Mesenchymal stem cell (in vitro differentiated cells and primary cell): ENCODE results near the gene LRRC47.

Experiments used
- DNase-seq: peaks from one replicate; pipeline ENCODE4 v3.0.0-alpha.2; 2013
- H2AFZ ChIP-seq: one replicate; pipeline ENCODE4 v1.6.1; 2013; ENCODE audit warnings: low read depth, mild to moderate bottlenecking, control low read depth, inconsistent platforms, low read length, moderate library complexity
- H2AK5ac ChIP-seq: 2 replicates; pipeline ENCODE4 v1.6.1; 2013; ENCODE audit warnings: low read length, moderate library complexity, mild to moderate bottlenecking, inconsistent platforms; ENCODE audit not compliant: severe bottlenecking
- H2BK120ac ChIP-seq: one replicate; pipeline ENCODE4 v1.6.1; 2013; ENCODE audit warnings: low read depth, mild to moderate bottlenecking, inconsistent platforms, low read length, moderate library complexity
- H2BK12ac ChIP-seq, 2 experiments: one replicate each; pipeline ENCODE4 v1.6.1; 2013; ENCODE audit warnings: inconsistent platforms in 2 of 2, low read length in 2 of 2, mild to moderate bottlenecking in 2 of 2, moderate library complexity in 2 of 2, control low read depth in 1 of 2
- H2BK15ac ChIP-seq: one replicate; pipeline ENCODE4 v1.6.1; 2013; ENCODE audit warnings: mild to moderate bottlenecking, low read depth, inconsistent platforms; ENCODE audit not compliant: poor library complexity, severe bottlenecking
- H2BK5ac ChIP-seq: 2 replicates; pipeline ENCODE4 v1.6.1; 2013; ENCODE audit warnings: low read depth, mild to moderate bottlenecking, low read length, control low read depth, inconsistent platforms; ENCODE audit not compliant: poor library complexity, severe bottlenecking
- H3K14ac ChIP-seq, 2 experiments: one replicate each; pipeline ENCODE4 v1.6.1; 2013; ENCODE audit warnings: inconsistent platforms in 2 of 2, low read length in 2 of 2, control low read depth in 1 of 2, mild to moderate bottlenecking in 1 of 2, moderate library complexity in 1 of 2
- H3K18ac ChIP-seq, 2 experiments: one replicate each; pipeline ENCODE4 v1.6.1; 2013; ENCODE audit warnings: inconsistent platforms in 2 of 2, low read length in 2 of 2, control low read depth in 1 of 2, low read depth in 1 of 2, mild to moderate bottlenecking in 1 of 2
- H3K23ac ChIP-seq, 2 experiments: one replicate each; pipeline ENCODE4 v1.6.1; 2013; ENCODE audit warnings: inconsistent platforms in 2 of 2, low read length in 2 of 2, mild to moderate bottlenecking in 2 of 2, moderate library complexity in 2 of 2, control low read depth in 1 of 2
- H3K27ac ChIP-seq: 2 replicates; pipeline ENCODE4 v1.5.1; 2013; ENCODE audit warnings: mild to moderate bottlenecking, moderate library complexity, low read length, control low read depth, inconsistent platforms; ENCODE audit not compliant: poor library complexity, severe bottlenecking
- H3K27me3 ChIP-seq, 2 experiments: 2 replicates each; pipeline versions ENCODE4 v1.6.1 to v1.7.0; 2013; ENCODE audit warnings: low read length in 2 of 2, mild to moderate bottlenecking in 2 of 2, moderate library complexity in 2 of 2, control low read depth in 1 of 2, inconsistent platforms in 1 of 2; ENCODE audit not compliant: control insufficient read depth in 1 of 2, insufficient read depth in 1 of 2
- H3K36me3 ChIP-seq, 2 experiments: 2 replicates each; pipeline versions ENCODE4 v1.6.1 to v1.7.0; 2013; ENCODE audit warnings: low read length in 2 of 2, control low read depth in 1 of 2, inconsistent platforms in 1 of 2, low read depth in 1 of 2, mild to moderate bottlenecking in 1 of 2; ENCODE audit not compliant: insufficient read depth in 2 of 2, control insufficient read depth in 1 of 2
- H3K4ac ChIP-seq, 2 experiments: one replicate each; pipeline ENCODE4 v1.6.1; 2013; ENCODE audit warnings: inconsistent platforms in 2 of 2, low read length in 2 of 2, mild to moderate bottlenecking in 2 of 2, moderate library complexity in 2 of 2, control low read depth in 1 of 2, low read depth in 1 of 2
- H3K4me1 ChIP-seq: 2 replicates; pipeline ENCODE4 v1.6.1; 2013; ENCODE audit warnings: low read depth, low read length, control low read depth; ENCODE audit not compliant: control insufficient read depth, insufficient read depth
- H3K4me2 ChIP-seq: 2 replicates; pipeline ENCODE4 v1.6.1; 2013; ENCODE audit warnings: low read length, mild to moderate bottlenecking, inconsistent platforms; ENCODE audit not compliant: poor library complexity, severe bottlenecking
- H3K4me3 ChIP-seq, 2 experiments: 2 replicates each; pipeline versions ENCODE4 v1.5.1 to v1.7.0; 2013; ENCODE audit warnings: low read length in 2 of 2, mild to moderate bottlenecking in 2 of 2, control low read depth in 1 of 2, low read depth in 1 of 2; ENCODE audit not compliant: insufficient read depth in 1 of 2
- H3K79me1 ChIP-seq: replicated peaks from 2 replicates; pipeline ENCODE4 v1.6.1; 2013; ENCODE audit warnings: mild to moderate bottlenecking, control low read depth, low read length, inconsistent platforms; ENCODE audit not compliant: poor library complexity, severe bottlenecking
- H3K9ac ChIP-seq: 2 replicates; pipeline ENCODE4 v1.7.0; 2013; ENCODE audit warnings: mild to moderate bottlenecking, low read length, moderate library complexity
- H3K9me3 ChIP-seq: 2 replicates; pipeline ENCODE4 v1.7.0; 2013; ENCODE audit warnings: mild to moderate bottlenecking, low read length; ENCODE audit not compliant: control insufficient read depth
- H4K8ac ChIP-seq: one replicate; pipeline ENCODE4 v1.6.1; 2013; ENCODE audit warnings: inconsistent platforms, mild to moderate bottlenecking, low read length, moderate library complexity
- H4K91ac ChIP-seq: one replicate; pipeline ENCODE4 v1.6.1; 2013; ENCODE audit warnings: mild to moderate bottlenecking, low read length, inconsistent platforms
- WGBS: methylation state at CpG from one replicate; pipeline ENCODE4 v1.1.7; 2013; ENCODE audit warnings: mixed read lengths; 5-methylcytosine and 5-hydroxymethylcytosine counted together

Gene LRRC47

DNA sequence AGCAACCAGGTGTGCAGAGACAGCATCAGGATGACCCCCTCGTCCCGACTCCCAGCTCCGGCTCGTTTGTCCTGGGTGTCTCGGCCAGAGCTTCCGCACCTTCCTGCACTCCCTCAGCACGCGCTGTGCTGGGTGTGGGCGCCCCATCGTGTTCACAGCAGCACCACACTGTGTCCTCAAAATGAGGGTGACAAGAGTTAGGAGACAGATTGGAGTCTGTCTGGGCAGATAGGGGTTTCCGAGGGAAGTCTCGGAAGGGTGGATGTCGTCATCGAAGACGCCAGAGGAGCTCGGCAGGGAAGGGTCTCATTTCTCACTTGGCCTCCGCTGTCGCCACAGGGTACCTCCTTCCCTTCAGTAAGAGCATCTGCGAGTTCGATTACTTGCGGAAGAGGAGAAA, 39.9 kb downstream of the LRRC47 start:
- Histone ChIP-seq H3K4me2 (no peak overlapping the region), H2AK5ac (no peak overlapping the region), H3K36me3 (no peaks in the 10 kb centered on the region), H2BK120ac (no peak overlapping the region), H3K18ac (no peak overlapping the region), H3K27ac (no peak overlapping the region), H3K4ac (no peak overlapping the region), H2BK5ac (no peak overlapping the region), H3K9me3 (peaks cover 7% of the 10 kb centered on the region), H4K91ac (no peak overlapping the region), H4K8ac (peak overlapping the region; percentile 29), H3K23ac (no peak overlapping the region), H2AFZ (no peak overlapping the region), H2BK12ac (no peak overlapping the region), H2BK15ac (no peak overlapping the region), H3K4me1 (no peaks in the 10 kb centered on the region), H3K9ac (no peak overlapping the region), H3K4me3 (no peak overlapping the region), H3K79me1 (no peaks in the 10 kb centered on the region), H3K14ac (no peak overlapping the region), H3K27me3 (peaks cover 35 to 63% of the 10 kb centered on the region in 2 experiments)
- no peak for DNase-seq
- WGBS, result 90% methylated on average over 21 of the region's 21 CpGs

DNA sequence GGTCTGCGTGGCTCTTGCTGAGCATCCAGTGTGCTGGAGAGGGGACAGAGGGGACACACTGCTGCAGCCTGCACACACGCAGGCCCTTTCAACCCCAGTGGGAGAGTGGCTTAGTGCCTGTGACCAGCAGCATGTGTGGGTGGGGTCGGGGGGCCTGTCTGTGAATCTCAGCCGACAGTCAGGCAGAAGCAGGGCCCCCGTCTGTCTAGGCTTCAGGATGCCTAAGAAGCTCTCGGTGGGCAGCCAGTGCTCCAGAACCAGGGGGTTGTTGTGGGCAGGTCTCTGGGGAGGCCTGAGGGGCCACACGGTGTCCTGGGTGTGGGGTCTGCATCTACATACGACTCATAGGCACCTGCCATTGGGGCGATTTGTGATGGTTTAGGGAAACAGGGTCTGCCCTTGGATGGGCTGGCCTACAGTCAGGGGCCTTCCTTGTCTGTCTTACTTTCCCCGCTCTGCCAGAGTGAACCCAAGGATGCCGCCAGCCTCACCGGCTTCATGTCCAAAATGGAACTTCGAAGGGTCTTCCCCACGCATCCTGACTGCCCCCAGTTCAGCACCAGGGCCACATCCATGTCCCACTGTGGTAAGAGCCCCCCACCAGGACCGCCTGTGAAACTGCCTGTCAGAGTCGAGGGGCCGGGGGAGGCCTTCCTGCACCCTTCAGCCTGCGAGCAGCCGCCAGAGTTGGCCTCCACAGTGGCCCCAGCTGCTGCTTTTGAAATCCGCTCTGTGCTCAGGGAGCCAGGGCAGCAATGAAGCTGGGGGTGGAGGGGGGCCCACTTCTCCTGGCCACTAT, 42.4 kb downstream of the LRRC47 start:
- no peak overlapping the region for H4K91ac ChIP-seq
- H3K9ac ChIP-seq, result no peak overlapping the region
- peaks cover 44 to 61% of the 10 kb centered on the region in 2 experiments for H3K27me3 ChIP-seq
- no peak overlapping the region for H2BK5ac ChIP-seq
- H2BK12ac ChIP-seq, result no peak overlapping the region
- H3K14ac ChIP-seq, result no peak overlapping the region
- H2BK120ac ChIP-seq, result no peak overlapping the region
- no peaks in the 10 kb centered on the region for H3K4me1 ChIP-seq
- no peak overlapping the region for H2AK5ac ChIP-seq
- H3K4me2 ChIP-seq, result no peak overlapping the region
- no peaks in the 10 kb centered on the region for H3K79me1 ChIP-seq
- no peaks in the 10 kb centered on the region for H3K9me3 ChIP-seq
- no peak overlapping the region for H3K27ac ChIP-seq
- H3K18ac ChIP-seq, result no peak overlapping the region
- H3K4me3 ChIP-seq, result no peak overlapping the region
- no peak overlapping the region for H3K4ac ChIP-seq
- no peak overlapping the region for H2AFZ ChIP-seq
- no peak for DNase-seq
- WGBS, result 86% methylated on average over 19 of the region's 20 CpGs
- H2BK15ac ChIP-seq, result no peak overlapping the region
- no peaks in the 10 kb centered on the region for H3K36me3 ChIP-seq
- no peak overlapping the region for H3K23ac ChIP-seq
- no peak overlapping the region for H4K8ac ChIP-seq

DNA sequence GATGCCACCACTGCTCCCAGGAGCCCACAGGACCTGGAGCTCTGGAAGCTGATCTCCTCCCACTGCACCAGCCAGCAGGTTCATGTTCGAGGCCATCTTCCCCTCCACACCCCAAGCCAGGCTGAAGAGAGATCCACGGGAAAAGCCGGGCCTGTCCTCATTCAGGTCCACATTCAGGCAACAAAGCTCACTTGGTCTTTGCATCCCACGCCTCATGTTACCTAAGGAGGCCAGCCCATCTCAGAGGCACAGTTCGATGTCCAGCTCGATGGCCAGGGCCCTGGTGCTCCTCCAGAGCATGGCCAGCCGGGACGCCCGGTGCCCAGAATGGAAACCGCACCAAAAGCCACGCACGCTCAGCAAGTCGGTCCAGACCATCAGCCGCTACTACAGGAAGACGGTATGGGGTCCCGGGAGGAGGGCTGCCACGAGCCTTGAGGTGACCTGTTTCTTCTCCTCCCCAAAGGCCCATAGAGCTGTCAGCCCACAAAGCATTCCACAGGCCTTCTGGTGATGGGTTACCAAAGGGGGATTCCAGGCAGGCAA, 43.8 kb downstream of the LRRC47 start, which contains the start of gene CCDC27:
Gene CCDC27 (plus strand): TSS at position 51 of the 546 bp plus-strand sequence. CDS start 32 bp downstream, at position 83.
- H2AFZ ChIP-seq, result no peak within 1 kb of the TSS
- H3K23ac ChIP-seq, result no peak within 1 kb of the TSS
- peak within 1 kb of the TSS; percentile 63 for H2BK15ac ChIP-seq

DNA sequence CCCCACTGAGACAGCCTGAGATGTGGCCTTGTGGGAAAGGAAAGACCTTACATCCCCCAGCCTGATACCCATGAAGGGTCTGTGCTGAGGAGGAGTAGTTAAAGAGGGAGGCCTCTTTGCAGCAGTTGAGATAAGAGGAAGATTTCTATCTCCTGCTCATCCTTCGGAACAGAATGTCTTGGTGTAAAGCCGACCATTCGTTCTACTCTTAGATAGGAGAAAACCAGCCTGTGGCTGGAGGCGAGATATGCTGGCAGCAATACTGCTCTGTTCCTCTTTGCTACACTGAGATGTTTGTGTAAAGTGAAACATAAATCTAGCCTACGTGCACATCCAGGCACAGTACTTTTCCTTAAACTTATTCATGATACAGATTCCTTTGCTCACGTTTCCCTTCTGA, 45.6 kb downstream of the LRRC47 start:
- no peak overlapping the region for H3K4me3 ChIP-seq
- no peak overlapping the region for H3K9ac ChIP-seq
- H3K4ac ChIP-seq, result no peak overlapping the region
- no peak overlapping the region for H3K27ac ChIP-seq
- no peak overlapping the region for H2BK12ac ChIP-seq
- 38% methylated on average over 6 of the region's 6 CpGs for WGBS
- H3K18ac ChIP-seq, result no peak overlapping the region
- H3K9me3 ChIP-seq, result no peaks in the 10 kb centered on the region
- no peak overlapping the region for H3K14ac ChIP-seq
- no peaks in the 10 kb centered on the region for H3K36me3 ChIP-seq
- no peak overlapping the region for H2BK5ac ChIP-seq
- H3K23ac ChIP-seq, result no peak overlapping the region
- H3K79me1 ChIP-seq, result peaks cover 2% of the 10 kb centered on the region
- H3K4me1 ChIP-seq, result peaks cover 14% of the 10 kb centered on the region
- no peak overlapping the region for H2BK15ac ChIP-seq
- no peak for DNase-seq
- no peak overlapping the region for H2AFZ ChIP-seq
- no peak overlapping the region for H2AK5ac ChIP-seq
- H4K91ac ChIP-seq, result no peak overlapping the region
- H3K4me2 ChIP-seq, result no peak overlapping the region
- H2BK120ac ChIP-seq, result no peak overlapping the region
- no peak overlapping the region for H4K8ac ChIP-seq
- H3K27me3 ChIP-seq, result peaks cover 36 to 48% of the 10 kb centered on the region in 2 experiments

More for the DNA sequence above, 43.8 kb downstream of the LRRC47 start, which contains the start of gene CCDC27:
- H3K14ac ChIP-seq, result no peak within 1 kb of the TSS
- no peak within 1 kb of the TSS for H3K27ac ChIP-seq
- no peak within 1 kb of the TSS for H3K4ac ChIP-seq
- no peak within 1 kb of the TSS for H4K8ac ChIP-seq
- peaks cover 2% of the 10 kb centered on the region for H3K79me1 ChIP-seq
- no peaks in the 10 kb centered on the region for H3K9me3 ChIP-seq
- 92% methylated on average over 17 of the region's 17 CpGs for WGBS
- H2BK5ac ChIP-seq, result no peak within 1 kb of the TSS
- no peak within 1 kb of the TSS for H3K18ac ChIP-seq
- H4K91ac ChIP-seq, result no peak within 1 kb of the TSS
- no peak within 1 kb of the TSS for H2AK5ac ChIP-seq
- H3K36me3 ChIP-seq, result no peaks in the 10 kb centered on the region
- H2BK12ac ChIP-seq, result no peak within 1 kb of the TSS
- no peak within 1 kb of the TSS for H3K4me2 ChIP-seq
- H3K9ac ChIP-seq, result no peak within 1 kb of the TSS
- no peak within 1 kb of the TSS for H2BK120ac ChIP-seq
- H3K4me3 ChIP-seq, result no peak within 1 kb of the TSS
- H3K27me3 ChIP-seq, result peaks cover 44 to 61% of the 10 kb centered on the region in 2 experiments
- peaks cover 5% of the 10 kb centered on the region for H3K4me1 ChIP-seq
- DNase-seq, result no peak
